Heart right ventricle (tissue), 16 donors: Measurements from ENCODE around the gene IL17F. TPM values are rescaled to one million over a fixed set of nuclear protein-coding genes. Genes with fewer than 3 reads are reported as not detected.

ENCODE experiments used
- ATAC-seq, 8 donors: fragments of 200-7000 bp; cut with Tn5 transposase; one replicate each; pipeline ENCODE4 v1.9.1; 2020; ENCODE audit warnings: mild to moderate bottlenecking in 8 of 8, moderate library complexity in 8 of 8, moderate number of reproducible peaks in 1 of 8
- DNase-seq, 2 donors: peaks; one replicate each; pipeline ENCODE4 v3.0.0-alpha.2; 2020
- H3K27ac ChIP-seq, 10 donors: fragments of 200-600 bp; sonication (generic) in 2 of 10; one replicate each; pipeline versions ENCODE4 v1.5.0 to v1.8.0; 2020 to 2022; ENCODE audit warnings: mild to moderate bottlenecking in 3 of 10
- H3K27me3 ChIP-seq, 7 donors: fragments of 200-600 bp; one replicate each; pipeline ENCODE4 v1.8.0; 2021 to 2022; ENCODE audit warnings: mild to moderate bottlenecking in 2 of 7
- H3K36me3 ChIP-seq, 9 donors: fragments of 200-600 bp; sonication (generic) in 1 of 9; one replicate each; pipeline versions ENCODE4 v1.5.0 to v1.8.0; 2020 to 2022; ENCODE audit warnings: mild to moderate bottlenecking in 2 of 9
- H3K4me1 ChIP-seq, 9 donors: fragments of 200-600 bp; sonication (generic) in 1 of 9; one replicate each; pipeline versions ENCODE4 v1.5.0 to v1.8.0; 2020 to 2022; ENCODE audit warnings: mild to moderate bottlenecking in 4 of 9
- H3K4me3 ChIP-seq, 10 donors: fragments of 200-600 bp; sonication (generic) in 2 of 10; one replicate each; pipeline versions ENCODE4 v1.5.0 to v1.8.0; 2020 to 2022; ENCODE audit warnings: mild to moderate bottlenecking in 7 of 10, moderate library complexity in 2 of 10
- H3K9me3 ChIP-seq, 11 donors: fragments of 200-600 bp in 10 of 11; sonication (generic) in 2 of 11; one replicate each; pipeline versions ENCODE4 v1.5.0 to v1.8.0; 2013 to 2022; ENCODE audit warnings: mild to moderate bottlenecking in 2 of 11, control low read depth in 1 of 11, moderate library complexity in 1 of 11
- WGBS, 2 donors: extraction: QIAGEN DNeasy Blood & Tissue Kit; methylation state at CpG; one replicate each; pipeline ENCODE4 v1.1.7; 2013; ENCODE audit warnings: inconsistent platforms in 1 of 2; 5-methylcytosine and 5-hydroxymethylcytosine counted together
- intact Hi-C, 10 donors: fragments of 100-400 bp; cut with DNase I; formaldehyde crosslinking; loops; one replicate each; pipeline versions ENCODE4 v1.11.1 to v1.14.2; 2022
- polyA plus RNA-seq, 2 donors: library from polyadenylated mRNA; stranded (reverse); fragments of 200-250 nt; gene quantifications; one replicate each; pipeline ENCODE4 v1.2.3, GENCODE V29; 2013
- total RNA-seq, 10 donors: library from RNA; stranded (reverse); fragmentation: NEBNext Ultra II Directional in 3 of 10; extraction: Animal tissue kit (Norgen Biotek cat#: 25700) in 3 of 10; gene quantifications; one replicate each; pipeline versions ENCODE4 v1.2.1 to v1.2.4, GENCODE V29; 2021 to 2023
- TF ChIP-seq, protein P1 (sequence below), 9 donors: fragments of 200-600 bp; sonication (generic) in 2 of 9; IDR thresholded peaks; one replicate each; pipeline versions ENCODE4 v1.5.0 to v1.8.0; 2021 to 2022; ENCODE audit warnings: antibody characterized with exemption in 9 of 9, mild to moderate bottlenecking in 5 of 9, moderate library complexity in 1 of 9
- donor health status: Arrhythmogenic right ventricular cardiomyopathy.
- donor health status: ischemic (EF 13 %, LVEDD 7.1; RV severe dilation, severe dysfunction).
- donor health status: healthy with polysubstance abuse.
- donor health status: DM: no; HTN: yes; CAD: no.
- donor health status: DM: no; HTN: no; CAD: no.
- donor health status: ischemic (EF 25% LVEDD 6.9; RV normal size, moderate dysfunction).
- donor health status: ischemic (EF 25% LVEDD 5.7; RV mildly dilated, moderate dysfunction).
- donor health status: healthy.
- donor health status: DM: yes; HTN: yes; CAD: no.
- donor health status: Ischemic cardiomyopathy.
- donor health status: ischemic (EF 35%, LVEDD 5.7; RV mildly dilated, moderate dysfunction).
- donor health status: nonischemic (EF 11% LVEDD 7.7; RV severe dilation, severe dysfunction).
- donor health status: DM: yes; HTN: yes; CAD: no.
- donor health status: PGD.
- donor health status: ischemic (EF 29% LVEDD 5.4; RV normal size, mild dysfunction).
- donor health status: nonischemic (EF 23%, LVEDD 6.1; RV moderate dilation, normal function).

Gene IL17F
- total and polyA plus RNA-seq, 12 donors: not detected

DNA sequence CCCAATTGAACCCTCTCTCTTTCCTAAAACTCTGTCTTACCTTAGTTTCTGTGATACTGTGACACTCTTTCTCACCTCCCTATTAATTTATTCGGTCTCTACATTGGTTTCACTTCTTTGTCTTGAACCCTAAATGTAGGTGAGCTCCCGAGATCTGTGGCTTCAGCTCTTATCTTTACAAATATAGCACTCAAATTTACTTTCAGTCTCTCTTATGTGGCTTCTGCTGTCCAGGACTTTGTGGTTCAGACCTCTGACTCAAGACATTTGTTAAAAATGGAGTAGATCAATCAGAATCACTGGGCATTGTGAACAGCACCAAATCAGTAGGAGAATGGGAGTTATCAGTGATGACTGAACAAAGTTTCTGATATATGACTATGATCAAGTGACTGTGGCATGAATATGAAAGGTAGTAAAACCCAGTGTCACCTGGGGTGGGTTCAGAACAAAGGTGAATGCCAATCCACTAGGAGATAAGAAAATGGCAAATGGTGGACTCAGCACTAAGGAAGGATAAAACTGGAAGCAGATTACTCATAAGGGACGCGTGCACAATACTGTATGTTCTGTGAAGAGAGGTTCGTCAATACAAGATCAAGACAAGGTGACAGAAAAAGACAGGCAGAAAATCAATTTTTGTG, 27.2 kb downstream of the IL17F start:
- Histone ChIP-seq H3K36me3 (no peaks in the 10 kb centered on the region), H3K27me3 (peaks cover 0 to 5% (median 0%) of the 10 kb centered on the region in 7 donors), H3K4me3 (no peak overlapping the region), H3K9me3 (no peaks in the 10 kb centered on the region), H3K4me1 (no peaks in the 10 kb centered on the region), H3K27ac (no peak overlapping the region)
- ATAC-seq (no peak), DNase-seq (no peak)
- WGBS, 2 donors: 84 to 86% methylated on average over 5 of the region's 5 CpGs
- TF ChIP-seq, protein P1, sequence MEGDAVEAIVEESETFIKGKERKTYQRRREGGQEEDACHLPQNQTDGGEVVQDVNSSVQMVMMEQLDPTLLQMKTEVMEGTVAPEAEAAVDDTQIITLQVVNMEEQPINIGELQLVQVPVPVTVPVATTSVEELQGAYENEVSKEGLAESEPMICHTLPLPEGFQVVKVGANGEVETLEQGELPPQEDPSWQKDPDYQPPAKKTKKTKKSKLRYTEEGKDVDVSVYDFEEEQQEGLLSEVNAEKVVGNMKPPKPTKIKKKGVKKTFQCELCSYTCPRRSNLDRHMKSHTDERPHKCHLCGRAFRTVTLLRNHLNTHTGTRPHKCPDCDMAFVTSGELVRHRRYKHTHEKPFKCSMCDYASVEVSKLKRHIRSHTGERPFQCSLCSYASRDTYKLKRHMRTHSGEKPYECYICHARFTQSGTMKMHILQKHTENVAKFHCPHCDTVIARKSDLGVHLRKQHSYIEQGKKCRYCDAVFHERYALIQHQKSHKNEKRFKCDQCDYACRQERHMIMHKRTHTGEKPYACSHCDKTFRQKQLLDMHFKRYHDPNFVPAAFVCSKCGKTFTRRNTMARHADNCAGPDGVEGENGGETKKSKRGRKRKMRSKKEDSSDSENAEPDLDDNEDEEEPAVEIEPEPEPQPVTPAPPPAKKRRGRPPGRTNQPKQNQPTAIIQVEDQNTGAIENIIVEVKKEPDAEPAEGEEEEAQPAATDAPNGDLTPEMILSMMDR (IDR thresholded peaks at IDR 0.05): no peak
- intact Hi-C loops: no loop called here

DNA sequence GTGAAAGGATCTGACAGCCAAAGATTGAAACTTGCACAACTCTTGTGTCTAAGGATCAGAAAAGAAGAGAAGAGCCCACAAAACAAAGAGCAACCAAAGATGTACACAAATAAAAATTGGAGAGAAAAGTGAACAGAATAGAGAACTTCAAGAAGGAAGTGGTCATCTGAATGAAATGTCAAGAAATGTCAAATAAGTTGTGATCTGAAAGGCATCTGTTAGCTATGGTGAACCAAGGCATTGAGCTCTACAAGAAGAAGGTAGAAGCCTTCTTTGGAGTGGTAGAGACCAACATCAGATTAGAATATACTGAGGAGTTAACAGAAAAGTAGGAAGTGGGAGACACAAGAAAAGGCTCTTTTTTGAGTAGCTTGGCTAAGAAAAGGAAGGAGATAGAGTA, 28.5 kb downstream of the IL17F start:
- Histone ChIP-seq H3K4me3 (no peak overlapping the region), H3K36me3 (no peaks in the 10 kb centered on the region), H3K4me1 (no peaks in the 10 kb centered on the region), H3K27me3 (peaks cover 0 to 8% (median 0%) of the 10 kb centered on the region in 7 donors), H3K27ac (no peak overlapping the region), H3K9me3 (no peaks in the 10 kb centered on the region)
- DNase-seq (no peak), ATAC-seq (no peak)
- TF ChIP-seq, protein P1 (IDR thresholded peaks at IDR 0.05): no peak
- intact Hi-C loops: no loop called here

DNA sequence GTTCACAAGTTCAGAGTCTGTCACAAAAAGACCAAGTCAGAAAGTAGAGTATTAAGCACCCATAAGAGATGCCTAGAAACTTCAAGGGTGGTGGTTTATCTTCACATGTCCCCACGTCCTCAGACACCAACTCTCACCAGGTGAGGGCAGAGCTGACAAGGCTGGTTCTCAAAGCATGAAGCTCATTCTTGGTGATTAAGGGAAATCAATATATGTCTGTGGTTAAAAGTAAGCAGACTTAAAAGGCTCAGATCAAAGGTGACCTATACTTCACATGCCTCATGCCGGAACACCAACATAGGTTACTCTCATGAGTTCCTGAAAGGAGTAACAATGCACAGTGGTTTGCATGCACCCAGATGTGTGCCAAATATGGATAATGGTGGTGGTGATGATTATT, 31.2 kb downstream of the IL17F start:
- TF ChIP-seq, protein P1 (IDR thresholded peaks at IDR 0.05): no peak
- H3K36me3 ChIP-seq: no peaks in the 10 kb centered on the region
- DNase-seq: no peak
- no peak for ATAC-seq
- peaks cover 0 to 5% (median 0%) of the 10 kb centered on the region in 9 donors for H3K4me1 ChIP-seq
- H3K9me3 ChIP-seq: no peaks in the 10 kb centered on the region
- no peak overlapping the region for H3K4me3 ChIP-seq
- H3K27me3 ChIP-seq: peaks cover 0 to 8% (median 0%) of the 10 kb centered on the region in 7 donors
- WGBS, 2 donors: 61 to 63% methylated on average over 2 of the region's 2 CpGs
- intact Hi-C loops: no loop called here
- no peak overlapping the region for H3K27ac ChIP-seq

DNA sequence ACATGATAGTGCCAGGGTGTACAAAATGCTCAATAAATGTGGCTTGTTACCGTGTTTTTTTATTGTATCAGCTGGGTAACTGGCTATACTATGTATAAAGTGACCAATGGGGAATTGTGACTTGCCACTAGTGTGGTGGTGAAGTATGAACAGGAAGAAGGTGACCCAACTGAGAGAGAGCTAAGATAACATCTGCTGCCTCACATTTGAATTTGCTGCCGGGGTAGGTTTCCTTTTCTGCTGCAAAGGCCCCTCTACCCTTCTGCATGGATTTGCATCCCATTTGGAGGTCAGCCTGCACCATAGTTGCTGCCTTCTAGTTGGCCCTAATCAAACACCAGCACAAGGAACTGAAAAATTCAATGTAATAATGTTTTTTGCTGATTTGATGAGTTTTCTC, 34.1 kb downstream of the IL17F start:
- Histone ChIP-seq H3K36me3 (no peaks in the 10 kb centered on the region), H3K27me3 (peaks cover 0 to 8% (median 0%) of the 10 kb centered on the region in 7 donors), H3K9me3 (peaks cover 0 to 4% (median 0%) of the 10 kb centered on the region in 11 donors), H3K27ac (no peak overlapping the region), H3K4me3 (no peak overlapping the region), H3K4me1 (peaks cover 0 to 5% (median 0%) of the 10 kb centered on the region in 9 donors)
- intact Hi-C loops: no loop called here
- WGBS, 2 donors: 61 to 73% methylated on average over 2 of the region's 2 CpGs
- ATAC-seq: no peak
- TF ChIP-seq, protein P1 (IDR thresholded peaks at IDR 0.05): no peak
- no peak for DNase-seq
